CD4-positive, alpha-beta T cell treated with Interleukin-10 for 1 hour (primary cell): ENCODE data around the gene TSEN34.
A peak's percentile ranks its signal among the peaks of the same experiment; 100 is the strongest.
"Not testable (repeated sequence)": the region's sequence is repeated elsewhere in the genome, so short reads cannot be mapped to it uniquely, and the experiment has no call there.

Experiments used
- DNase-seq: peaks from one replicate; pipeline ENCODE4 v3.0.0-alpha.2; 2020

TSEN34 gene

DNA sequence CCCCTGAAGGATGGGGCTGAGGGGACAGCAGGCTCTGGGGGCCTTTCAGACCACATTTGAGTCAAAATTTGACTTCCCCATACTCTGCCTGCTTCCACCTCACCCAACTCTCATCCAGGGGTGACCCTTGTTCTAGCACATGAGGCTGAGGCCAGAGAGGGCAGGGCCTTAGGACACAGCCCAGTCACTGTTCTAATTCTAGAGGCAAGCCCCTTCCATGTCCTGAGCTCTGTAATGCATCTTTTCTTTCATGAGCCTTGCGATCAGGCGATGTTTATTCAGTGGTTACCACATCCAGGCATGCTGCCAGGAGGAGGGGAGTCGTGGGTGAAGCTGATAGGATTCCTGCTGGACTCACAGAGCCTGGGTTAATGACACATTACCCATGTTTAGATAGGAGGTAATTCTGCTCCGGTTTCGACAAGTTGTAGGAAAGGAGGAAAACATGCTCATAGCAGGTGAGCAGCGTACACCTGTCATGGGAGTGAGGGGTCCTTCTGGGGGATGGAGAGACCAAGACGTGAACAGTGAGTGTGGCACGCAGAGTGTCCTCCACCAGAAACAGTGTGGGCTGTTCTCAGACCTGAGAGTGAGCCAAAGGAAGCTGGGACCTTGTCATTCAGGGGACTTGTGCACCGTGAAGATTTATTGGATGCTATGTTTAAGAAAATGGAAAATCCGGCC, 18.8 kb downstream of the TSEN34 start:
- DNase-seq, result peak; percentile 34

DNA sequence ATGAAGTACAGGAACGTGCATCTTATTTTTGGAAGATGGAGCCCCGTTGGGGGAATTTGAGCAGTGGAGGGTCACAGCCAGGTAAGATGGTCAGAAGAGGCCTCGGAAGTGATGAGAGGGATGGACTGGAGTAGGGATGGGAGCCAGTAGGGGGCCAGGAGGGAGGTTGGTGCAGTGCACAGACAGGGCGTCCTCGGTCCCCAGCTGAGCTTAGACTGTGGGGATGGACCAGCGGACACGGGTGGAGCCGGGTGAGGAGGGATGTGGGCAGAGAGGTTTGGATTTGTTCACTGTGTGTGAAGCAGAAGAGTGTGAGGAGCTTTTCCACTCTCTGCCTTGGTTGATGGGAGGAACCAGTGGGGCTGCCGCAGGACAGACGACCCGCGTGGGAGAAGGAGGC, 20.1 kb downstream of the TSEN34 start:
- DNase-seq, result no peak

DNA sequence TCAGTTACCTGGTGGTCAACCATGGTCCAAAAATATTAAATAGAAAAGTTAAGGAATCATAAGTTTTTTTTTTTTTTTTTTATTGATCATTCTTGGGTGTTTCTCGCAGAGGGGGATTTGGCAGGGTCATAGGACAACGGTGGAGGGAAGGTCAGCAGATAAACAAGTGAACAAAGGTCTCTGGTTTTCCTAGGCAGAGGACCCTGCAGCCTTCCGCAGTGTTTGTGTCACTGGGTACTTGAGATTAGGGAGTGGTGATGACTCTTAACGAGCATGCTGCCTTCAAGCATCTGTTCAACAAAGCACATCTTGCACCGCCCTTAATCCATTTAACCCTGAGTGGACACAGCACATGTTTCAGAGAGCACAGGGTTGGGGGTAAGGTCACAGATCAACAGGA, 23.1 kb downstream of the TSEN34 start:
- DNase-seq, result not testable (repeated sequence)

DNA sequence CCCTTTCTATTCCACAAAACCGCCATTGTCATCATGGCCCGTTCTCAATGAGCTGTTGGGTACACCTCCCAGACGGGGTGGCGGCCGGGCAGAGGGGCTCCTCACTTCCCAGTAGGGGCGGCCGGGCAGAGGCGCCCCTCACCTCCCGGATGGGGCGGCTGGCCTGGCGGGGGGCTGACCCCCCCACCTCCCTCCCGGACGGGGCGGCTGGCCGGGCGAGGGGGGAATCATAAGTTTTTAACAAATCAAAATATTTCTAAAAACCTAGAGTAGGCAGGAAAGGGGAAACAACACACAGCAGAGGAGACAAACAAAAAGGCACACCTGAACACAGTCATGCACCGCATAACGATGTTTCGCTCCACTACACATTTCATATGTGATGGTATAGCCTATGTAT, 23.6 kb downstream of the TSEN34 start:
- DNase-seq, result not testable (repeated sequence)

DNA sequence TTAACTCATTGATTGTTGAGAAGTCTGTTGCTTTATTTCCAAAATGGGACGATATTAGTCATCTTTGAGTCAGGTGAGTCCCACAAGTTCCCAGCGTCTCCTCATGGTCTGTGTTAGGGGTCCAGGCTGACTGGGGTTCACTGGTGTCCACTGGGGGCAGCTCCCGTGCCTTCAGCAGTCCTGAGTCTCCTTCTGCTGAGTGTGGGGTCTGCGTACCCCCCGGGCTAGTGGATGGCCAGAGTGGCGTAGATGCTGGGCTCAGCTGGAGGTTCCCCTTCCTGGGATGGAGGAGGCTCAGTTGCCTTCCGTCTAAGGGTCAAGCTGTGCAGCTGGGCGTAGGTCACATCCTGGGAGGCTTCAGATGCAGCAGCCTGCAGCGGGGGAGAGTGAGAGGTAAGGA, 25.8 kb downstream of the TSEN34 start:
- no peak for DNase-seq

DNA sequence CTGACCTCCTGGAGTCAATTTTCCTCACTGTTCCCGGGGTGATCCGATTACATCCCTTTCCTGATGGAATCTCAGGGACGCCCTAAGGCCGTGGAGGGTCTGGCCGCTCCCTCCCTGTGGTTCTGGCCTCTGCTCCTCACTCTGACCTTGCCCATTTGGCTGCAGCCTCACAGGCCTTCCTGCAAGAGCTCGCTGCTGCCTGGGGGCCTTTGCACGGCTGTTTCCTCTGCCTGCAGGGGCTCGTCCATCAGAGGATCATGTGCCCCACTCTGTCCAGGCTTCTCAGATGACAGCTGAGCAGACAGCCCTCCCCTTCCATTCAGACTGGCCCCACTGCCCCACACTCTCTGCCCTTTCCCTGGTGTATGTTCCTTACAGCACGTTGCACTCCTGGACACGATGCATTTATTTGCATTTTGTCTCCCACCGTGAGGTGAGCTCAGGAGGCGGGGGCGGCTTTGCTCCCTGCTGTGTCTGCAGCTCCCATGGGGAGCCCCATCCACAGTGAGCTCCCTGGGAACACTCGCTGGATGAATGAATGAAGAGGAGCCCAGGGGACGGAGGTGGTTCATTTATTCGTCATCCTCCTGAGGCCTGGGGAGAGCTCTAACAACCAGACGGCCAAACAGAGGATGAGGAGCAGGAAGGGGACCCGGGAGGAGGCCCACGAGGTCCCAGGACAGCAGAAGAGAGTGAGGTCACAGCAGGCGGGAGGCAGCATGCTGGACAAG, 26.6 kb downstream of the TSEN34 start:
- not testable (repeated sequence) for DNase-seq

DNA sequence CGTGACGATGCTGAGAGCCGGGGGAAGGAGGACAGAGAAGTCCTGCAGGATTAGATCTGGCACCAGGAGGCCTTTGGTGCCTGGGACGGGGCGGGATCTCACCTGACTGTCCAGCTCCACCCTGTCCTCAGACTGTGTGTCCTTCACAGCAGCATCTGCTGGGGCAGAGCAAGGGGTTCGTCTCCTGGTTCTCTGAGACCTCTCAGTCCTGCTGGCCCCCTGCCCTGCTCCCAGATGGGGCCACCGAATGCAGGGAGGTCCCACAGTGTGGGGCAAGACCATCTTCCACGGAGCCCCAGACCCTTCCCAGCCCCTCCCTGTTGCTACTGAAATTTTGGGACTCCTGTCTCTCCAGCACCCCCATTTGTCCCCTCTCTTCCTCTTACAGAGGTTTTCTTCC, 27.2 kb downstream of the TSEN34 start:
- DNase-seq, result no peak

DNA sequence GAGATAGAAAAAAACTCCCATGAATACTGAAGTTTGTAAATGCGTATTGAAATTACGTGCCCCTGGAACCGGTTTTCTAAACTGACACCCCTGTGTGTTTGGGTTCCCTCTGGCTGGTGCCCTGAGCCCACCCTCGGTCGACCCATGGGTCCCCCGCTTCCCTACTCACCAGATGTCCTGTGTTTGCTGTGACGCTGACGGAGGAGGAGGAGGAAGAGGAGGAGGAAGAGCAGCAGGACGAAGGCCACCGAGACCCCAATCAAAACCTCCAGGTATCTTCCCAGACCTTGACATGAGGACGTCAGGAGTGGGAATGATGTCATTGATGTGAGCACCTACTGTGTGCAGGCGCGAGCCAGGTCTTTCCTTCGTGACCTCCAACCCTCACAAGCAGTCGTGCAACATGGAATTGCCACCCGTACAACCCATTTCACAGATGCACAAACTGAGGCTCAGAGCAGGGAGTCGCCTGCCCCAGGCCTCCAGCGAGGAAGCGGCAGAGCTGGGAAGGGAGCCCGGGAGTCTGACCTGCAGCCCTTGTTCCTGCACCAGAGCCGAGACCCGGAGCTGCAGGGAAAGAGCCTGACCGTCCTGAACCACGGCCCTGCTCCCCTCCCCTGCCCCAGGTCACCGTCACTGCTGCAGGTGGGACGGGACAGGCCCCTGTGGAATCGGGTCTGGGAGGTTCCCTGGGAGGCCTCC, 28.0 kb downstream of the TSEN34 start:
- DNase-seq, result no peak

DNA sequence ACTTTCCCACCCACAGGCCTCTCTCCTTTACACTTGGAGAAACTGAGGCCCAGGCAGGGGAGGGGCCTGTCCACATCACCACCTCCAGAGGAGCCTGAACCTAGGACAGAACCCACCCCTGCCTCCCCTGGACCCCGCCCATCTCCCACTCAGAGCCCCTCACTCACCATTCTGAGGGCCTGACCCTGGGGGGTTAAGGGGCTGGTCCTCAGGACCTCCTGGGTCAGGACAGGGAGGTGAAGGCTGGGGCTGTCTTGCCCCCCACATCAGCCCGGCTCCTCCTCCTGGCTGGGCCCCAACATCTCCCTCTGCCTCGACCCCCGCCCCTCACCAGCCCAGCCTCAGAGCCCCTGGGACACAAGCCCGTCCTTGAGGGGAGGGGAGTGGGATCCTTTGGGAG, 28.6 kb downstream of the TSEN34 start:
- not testable (repeated sequence) for DNase-seq

DNA sequence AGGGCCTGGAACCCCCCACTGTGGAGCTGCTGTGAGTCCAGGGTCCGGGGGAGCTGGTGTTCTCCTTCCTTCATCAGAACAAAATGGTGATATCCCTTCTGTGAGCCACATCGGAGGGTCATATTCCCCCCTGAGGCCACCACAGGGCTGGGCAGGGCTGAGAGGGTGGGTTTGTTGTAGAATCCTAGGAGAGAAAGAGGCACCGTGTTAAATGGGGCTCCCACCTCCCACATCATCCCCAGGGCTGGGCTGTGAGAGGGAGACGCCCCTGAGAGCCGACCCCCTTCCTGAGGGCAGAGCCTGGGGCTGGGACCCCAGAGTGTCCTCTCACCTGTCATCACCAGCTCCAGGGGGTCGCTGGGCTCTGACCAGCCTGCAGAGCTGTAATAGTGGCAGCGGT, 30.8 kb downstream of the TSEN34 start:
- DNase-seq, result not testable (repeated sequence)

DNA sequence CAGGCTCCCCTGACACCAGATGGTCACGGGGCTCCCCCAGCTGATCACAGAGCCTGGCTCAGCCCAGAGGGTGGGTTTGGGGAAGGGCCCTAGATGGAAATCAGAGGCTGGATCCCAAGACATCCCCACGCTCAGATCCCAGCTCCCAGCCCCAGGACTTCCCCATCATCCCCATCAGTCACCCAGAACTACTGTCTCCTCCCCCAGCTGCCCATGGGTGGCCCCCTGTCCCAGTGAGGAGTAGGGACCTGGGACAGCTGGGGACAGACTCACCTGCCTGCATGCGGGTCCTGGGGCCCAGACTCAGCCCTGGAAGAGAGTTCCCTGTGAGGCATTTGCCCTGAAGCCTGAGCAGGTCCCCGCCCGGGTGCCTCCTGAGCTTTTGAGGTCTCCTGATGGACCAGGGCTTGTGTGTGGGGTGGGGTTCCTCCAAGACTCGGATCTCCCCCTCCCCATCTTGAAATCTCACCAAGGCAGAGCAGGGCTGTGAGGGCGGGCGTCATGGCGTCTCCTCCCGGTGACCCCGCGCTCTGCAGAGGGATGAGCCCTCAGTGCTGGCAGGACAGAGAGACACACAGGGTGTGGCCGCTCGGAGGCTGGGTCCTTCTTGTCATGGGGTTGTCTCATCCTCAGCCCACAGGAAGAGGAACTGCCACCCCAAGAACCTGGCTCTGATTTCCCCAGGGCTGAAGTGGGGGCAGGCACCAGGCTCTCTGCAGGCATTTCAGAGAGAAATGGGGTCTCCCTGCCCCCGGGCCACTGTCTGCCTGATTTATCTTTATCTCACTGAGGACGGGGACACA, 31.6 kb downstream of the TSEN34 start, which contains the start of gene LILRB3:
TSS of gene LILRB3 (minus strand) at position 534 of the 803 bp plus-strand sequence. CDS start at position 503, 31 bp downstream.
- not testable (repeated sequence) for DNase-seq

DNA sequence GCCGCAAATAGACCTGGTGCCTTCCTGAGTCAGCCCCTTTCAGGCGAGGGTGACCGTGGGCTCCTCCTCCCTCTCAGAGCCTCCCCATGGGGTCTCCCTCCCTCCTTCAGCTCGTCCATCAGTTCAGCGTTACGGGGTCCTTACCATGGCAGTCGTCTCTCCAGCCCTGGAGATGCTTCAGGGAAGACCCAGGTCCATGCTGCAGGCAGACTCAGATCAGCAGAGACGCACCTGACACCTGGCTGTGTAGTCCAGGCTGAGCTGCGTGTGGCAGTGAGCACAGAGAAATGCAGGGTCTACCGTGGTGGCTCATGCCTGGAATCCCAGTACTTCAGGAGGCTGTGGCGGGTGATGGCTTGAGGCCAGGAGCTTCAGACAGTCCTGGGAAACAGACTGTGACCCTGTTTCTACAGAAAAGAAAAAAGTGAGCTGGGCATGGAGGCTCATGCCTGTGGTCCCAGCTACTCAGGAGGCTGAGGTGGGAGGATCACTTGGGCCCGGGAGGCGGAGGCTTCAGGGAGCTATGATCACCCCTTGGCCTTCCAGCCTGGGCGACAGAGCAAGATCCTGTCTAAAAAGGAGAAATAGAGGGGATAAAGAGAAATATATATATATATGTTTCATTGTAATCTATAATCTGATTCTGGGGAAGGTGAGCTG, 32.3 kb downstream of the TSEN34 start:
- DNase-seq, result not testable (repeated sequence)

DNA sequence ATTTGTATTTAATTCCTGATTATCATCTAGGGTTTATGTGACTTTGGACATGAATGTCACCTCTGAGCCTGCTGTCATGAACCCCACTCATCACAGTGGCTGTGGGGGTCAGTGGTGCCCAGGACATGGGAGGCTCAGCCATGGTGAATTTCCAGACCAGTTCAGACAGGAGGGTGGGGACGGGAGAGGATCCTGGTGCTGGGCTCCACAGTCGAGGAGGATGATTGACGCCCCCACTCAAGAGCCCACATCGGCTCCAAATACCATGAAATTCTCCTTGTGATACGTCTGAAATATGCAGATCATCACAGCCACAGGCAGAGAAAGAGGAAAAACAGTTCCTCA, 32.8 kb downstream of the TSEN34 start:
- not testable (repeated sequence) for DNase-seq

DNA sequence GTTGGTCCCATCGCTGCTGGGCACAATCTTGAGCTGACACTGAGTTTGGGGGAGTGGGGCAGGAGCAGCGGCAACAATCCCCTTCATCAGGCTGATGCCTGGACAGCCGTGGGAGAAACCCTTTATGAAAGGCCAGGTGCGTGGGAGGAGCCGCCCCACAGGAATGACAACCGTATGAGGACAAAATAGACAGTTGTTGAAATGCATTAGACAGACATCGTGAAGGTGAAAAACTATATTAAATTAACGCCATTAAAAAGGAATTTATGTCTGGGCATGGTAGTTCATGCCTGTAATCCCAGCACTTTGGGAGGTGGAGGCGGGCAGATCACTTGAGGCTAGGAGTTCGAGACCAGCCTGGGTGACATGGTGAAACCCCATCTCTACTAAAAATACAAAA, 33.5 kb downstream of the TSEN34 start:
- not testable (repeated sequence) for DNase-seq

DNA sequence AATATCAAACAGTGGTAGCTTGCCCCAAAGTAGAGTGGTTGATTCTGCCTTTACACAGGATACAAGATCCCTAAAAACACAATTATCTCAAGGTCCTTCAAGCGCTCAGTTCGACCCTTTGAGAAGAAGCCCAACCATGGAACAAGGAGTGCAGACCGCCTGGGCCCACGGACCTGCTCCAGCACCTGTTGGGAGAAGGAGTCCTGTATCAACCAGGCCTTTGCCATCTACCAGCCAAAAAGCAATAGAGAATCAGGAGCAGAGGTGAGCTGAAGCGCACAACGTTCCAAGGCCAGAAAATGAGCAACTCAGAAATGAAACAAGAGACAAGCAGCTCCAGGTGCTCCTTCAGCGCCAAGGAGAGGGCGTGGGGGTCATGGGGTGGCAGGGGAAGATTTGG, 38.0 kb downstream of the TSEN34 start:
- no peak for DNase-seq

DNA sequence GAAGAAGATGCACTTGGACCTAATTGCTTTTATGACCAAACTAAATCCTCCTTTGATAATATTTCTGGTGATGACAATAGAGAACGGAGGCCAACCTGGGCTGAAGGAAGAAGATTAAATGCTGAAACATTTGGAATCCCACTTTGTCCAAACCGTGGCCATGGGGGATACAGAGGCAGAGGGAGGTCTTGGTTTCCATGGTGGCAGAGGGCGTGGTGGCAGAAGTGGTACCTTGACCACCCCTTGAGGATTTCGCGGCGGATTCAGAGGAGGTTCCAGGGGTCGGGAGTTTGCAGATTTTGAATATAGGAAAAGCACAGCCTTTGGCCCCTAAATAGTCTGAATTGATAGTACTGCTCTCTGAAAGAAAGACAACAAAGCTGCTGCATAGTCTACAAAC, 38.9 kb downstream of the TSEN34 start:
- DNase-seq, result no peak

DNA sequence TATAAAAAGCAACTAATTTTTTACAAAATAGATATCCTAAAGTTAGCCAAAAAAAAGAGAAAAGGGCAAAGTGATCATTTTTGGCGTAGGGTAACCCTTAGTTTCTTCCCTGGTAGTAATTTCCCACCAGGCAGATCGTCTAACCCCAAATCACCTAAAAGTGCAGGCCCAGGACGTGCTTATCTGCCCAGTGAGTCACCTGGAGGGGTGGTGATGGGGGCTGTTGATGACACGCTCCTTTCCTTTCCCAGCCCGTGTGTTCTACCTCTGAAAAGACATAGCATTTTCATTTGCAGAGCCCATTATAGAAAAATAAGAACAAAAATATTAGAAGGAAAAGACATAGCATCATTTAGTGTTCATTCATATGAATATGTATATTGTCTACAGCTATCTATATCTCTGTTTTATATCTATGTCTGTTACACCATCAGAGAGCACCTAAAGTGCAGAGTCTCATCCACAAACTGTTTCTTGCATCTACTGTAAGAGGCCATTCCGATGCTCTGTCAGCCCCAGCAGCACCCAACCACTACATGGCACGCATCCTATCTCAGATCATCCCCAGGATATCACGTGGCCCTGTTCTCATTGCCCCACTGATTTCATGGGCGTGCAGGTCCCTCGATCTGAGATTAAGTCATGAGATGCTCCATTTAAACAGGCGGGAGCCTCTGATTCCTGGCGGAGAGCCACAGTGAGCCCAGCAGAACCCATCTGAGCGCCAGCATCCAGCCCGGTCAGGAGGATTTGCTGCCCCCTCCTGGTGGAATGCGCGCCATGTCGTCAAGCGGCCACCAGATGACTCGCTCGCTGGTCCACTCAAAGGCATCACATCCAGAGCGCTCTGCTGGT, 40.2 kb downstream of the TSEN34 start:
- DNase-seq, result peak; percentile 86

DNA sequence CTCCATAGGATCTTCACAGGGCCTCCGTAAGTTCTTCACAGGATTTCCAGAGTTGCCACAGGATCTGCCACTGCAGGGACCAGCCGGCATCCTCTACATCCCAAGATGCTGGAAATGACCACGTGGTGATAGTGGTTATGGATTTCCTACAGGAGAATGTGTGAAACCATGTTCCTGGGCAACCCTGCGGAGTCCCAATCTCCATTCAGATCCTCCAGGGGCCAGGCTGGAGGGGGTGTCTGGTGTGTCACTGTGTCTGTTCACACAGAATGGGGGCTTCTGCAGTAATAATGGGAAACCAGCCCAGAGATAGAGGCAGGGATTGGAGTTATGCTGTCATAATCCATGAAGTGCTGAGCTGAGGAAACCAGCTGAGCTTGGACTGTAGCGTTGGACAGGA, 42.8 kb downstream of the TSEN34 start:
- no peak for DNase-seq

DNA sequence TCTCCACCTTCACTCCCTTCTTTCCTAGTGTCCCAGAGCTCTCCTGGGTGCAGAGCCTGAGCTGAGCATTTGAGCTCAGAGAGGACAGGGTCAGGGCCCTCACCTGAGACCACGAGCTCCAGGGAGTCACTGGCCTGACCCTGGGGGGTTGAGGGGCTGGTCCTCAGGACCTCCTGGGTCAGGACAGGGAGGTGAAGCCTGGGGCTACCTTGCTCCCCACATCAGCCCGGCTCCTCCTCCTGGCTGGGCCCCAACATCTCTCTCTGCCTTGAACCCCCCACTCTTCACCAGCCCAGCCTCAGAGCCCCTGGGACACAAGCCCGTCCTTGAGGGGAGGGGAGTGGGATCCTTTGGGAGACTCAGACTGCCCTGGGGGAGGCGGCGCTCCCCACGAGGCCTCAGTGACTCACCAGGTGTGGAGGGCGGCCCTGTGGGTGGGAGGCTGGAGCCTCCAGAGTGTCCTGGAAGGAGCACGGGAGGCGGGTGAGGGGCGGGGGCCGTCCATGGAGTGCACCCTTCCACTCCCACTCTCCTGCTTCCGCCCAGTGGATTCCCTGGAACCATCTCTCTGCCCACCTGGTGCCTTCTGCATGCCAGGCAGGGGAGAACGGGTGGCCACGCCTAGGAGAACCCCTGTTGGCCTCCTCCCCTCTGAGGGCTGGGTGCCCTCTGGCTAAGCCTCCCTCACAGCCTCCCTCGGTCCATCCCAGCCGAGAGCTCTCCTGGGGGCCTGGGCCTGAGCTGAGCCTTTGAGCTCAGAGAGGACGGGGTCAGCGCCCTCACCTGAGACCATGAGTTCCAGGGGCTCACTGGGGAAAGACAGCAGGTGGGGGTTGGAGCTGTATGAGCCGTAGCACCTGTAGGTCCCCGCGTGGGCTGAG, 48.6 kb downstream of the TSEN34 start:
- DNase-seq, result not testable (repeated sequence)
